Fibroblast of gingiva (primary cell): Measurements from ENCODE around the gene GPRC6A.
A peak's percentile ranks its signal among the peaks of the same experiment; 100 is the strongest.
"Not testable (repeated sequence)": the region's sequence is repeated elsewhere in the genome, so short reads cannot be mapped to it uniquely, and the experiment has no call there.

ENCODE experiments used
- DNase-seq: peaks from one replicate; pipeline ENCODE4 v3.0.0-alpha.2; 2011; ENCODE audit warnings: low read depth

Gene GPRC6A, protein sequence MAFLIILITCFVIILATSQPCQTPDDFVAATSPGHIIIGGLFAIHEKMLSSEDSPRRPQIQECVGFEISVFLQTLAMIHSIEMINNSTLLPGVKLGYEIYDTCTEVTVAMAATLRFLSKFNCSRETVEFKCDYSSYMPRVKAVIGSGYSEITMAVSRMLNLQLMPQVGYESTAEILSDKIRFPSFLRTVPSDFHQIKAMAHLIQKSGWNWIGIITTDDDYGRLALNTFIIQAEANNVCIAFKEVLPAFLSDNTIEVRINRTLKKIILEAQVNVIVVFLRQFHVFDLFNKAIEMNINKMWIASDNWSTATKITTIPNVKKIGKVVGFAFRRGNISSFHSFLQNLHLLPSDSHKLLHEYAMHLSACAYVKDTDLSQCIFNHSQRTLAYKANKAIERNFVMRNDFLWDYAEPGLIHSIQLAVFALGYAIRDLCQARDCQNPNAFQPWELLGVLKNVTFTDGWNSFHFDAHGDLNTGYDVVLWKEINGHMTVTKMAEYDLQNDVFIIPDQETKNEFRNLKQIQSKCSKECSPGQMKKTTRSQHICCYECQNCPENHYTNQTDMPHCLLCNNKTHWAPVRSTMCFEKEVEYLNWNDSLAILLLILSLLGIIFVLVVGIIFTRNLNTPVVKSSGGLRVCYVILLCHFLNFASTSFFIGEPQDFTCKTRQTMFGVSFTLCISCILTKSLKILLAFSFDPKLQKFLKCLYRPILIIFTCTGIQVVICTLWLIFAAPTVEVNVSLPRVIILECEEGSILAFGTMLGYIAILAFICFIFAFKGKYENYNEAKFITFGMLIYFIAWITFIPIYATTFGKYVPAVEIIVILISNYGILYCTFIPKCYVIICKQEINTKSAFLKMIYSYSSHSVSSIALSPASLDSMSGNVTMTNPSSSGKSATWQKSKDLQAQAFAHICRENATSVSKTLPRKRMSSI

DNA sequence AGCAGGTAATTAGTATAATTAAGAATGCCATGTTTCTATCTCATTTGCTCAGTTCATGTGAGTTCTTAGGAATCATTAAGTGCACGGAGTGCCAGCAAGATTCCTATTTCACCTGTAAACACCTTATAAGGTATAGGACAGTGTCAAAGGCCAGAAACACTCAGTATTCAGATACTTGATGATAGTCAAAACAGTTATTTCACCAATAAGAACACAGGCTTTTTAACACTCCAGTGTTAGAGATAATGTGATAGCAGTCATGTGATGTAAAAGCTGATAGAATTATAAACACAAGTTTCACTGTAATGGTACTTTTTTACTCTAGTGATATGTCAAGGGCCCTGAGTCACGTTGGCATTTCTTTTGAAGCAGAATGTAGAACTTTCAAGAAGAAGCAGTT is at the start of gene GPRC6A:
Gene GPRC6A (minus strand): TSS at position 101 of the 400 bp plus-strand sequence. CDS start 70 bp downstream, at position 31.
- DNase-seq, result no peak

DNA sequence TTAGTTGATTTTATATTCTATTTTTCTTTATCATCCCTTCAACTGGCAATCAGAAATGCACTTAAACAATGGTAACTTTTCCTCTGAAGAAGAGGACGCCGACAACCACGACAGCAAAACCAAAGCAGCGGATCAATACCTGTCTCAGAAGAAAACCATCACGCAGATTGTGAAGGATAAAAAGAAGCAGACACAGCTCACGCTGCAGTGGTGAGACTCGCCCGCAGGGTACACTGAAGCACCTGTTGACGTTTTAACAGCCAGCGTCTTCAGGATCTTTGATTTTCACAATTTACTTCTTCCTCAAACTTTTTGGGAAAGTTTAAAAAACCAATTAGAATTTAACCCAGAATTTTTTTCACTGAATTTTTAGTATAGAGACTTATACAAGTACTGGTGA is 48.9 kb upstream of the GPRC6A start:
- no peak for DNase-seq

DNA sequence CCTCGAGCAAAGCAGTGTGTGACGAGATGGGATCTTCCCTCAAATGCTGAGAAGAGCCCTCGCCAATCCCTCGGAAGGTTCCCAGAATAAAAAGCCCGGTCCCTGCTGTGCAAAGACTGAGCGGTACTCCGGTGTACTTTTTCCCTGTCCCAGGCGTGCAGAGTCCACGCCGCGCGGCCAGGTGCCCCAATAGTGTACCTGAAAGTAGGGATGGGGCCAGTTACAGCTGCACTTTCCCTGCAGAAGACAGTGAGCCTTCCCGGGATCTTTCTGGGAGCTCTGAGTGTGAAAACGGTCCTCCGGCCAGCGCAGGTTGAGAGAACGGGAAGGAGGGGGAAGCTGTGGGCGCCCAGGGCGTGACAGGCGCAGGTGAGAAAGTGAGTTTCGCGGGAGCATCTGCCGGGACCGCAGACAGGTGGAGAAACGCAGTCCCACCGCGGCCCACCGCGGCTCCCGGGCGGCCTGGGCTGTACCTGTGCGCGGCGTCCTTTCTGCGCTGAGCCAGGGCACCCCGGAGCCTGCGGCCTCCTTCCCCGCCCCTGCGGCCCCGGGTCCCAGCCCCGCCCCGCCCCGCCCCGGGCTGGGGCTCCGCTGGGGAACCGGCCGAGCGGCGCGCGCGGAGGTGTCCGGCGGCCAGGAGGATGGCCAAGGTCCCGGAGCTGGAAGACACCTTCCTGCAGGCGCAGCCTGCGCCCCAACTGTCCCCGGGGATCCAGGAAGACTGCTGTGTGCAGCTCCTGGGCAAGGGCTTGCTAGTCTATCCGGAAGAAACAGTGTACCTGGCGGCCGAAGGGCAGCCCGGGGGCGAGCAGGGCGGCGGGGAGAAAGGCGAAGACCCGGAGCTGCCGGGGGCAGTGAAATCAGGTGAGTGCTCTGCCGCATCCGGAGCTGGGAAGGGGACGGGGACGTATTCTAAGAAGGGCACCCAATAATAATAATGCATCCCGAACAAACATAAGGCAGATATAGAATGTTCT is 48.0 kb upstream of the GPRC6A start, which contains the start of gene RFX6:
Gene RFX6 (plus strand): TSS at position 608 of the 977 bp plus-strand sequence. CDS start 34 bp downstream, at position 642.
- DNase-seq, result no peak

DNA sequence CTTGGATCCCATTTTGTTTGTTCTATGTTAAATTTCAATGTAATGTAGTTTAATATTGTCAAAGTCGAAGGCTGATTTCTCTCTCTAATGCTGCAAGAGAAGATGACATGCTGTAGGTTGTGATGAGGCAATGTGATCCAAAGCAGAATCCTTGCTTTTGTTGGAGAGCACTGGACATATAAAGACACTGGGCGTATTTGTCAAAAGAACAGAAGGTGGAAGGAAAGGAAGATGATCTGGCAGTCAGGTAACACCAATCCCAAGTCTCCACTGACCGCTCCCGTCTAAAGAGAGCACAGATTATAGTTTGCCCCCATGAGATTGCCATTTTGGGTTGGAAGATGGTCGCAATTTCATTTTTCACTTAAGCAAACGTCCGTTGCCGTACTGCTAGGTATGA is 47.2 kb upstream of the GPRC6A start:
- DNase-seq, result no peak

DNA sequence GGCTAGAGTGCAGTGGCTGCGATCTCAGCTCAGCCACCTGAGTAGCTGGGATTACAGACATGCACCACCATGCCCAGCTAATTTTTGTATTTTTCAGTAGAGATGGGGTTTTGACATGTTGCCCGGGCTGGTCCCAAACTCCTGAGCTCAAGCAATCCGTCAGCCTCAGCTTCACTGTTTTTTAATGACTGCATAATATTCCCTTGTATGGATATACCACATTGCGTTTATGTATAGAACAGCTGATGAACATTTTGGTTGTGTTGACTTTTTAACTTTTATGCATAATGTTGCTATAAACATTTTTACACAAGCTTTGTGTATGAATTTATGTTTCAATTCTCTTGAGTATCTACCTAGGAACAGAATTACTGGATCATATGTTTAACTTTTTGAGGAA is 43.9 kb upstream of the GPRC6A start:
- no peak for DNase-seq

DNA sequence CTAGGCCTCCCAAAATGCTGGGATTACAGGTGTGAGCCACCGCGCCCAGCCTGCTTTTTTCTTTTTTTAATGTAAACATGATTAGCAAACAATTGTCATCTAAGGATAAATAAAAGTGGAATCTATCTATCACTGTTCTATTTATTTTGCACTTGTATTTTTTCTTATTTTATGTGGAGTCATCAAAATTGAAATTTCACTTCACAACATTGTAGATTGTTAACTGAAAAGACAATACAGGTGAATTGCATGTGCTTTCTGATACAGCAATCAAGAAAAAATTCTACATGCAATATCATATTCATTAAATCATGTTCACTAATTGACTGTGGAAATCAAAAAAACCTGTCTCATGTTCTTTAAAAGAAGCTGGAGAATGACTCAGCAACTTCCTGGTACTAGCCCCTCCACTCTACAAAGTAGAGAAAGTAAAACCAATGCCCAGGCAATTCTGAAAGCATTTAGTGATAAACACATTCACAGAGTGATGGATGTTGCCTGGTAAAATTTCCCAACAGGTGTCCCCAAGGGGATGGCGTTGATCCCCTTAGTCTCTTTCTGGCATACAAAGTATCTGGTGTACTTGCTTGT is 37.5 kb upstream of the GPRC6A start:
- DNase-seq, result no peak

DNA sequence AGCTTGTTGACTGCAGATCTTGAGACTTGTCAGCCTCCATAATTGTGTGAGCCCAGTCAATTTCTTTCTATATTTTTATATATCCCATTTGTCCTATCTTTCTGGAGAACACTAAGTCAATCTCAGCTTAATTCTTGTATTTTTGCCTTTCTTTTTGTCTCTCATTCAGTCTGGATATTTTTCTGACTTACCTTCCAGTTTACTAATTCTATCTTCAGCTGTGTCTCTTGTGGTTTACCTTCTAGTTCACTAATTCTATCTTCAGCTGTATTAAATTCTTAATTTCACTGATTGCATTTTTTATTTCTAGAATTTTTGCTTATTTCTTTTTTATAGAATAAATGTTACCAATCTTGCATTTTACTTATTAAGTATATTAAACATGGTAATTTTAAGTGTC is 30.4 kb upstream of the GPRC6A start:
- DNase-seq, result no peak

DNA sequence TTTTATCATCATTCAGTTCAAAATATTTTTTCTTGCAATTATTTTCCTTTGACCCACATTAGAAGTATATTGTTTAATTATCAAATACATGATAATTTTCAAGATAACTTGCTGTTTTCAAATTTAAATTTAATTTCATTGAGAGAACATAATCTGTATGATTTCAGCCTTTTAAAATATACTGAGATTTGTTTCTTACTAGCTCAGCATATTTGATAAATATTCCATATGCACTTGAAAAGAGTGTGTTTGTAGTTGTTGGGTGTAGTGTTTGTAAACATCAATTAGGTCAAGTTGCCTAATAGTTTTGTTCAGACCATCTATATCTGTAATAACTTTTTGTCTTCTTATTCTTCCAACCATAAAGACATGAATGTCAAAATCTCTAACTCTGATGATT is 29.2 kb upstream of the GPRC6A start:
- DNase-seq, result no peak

DNA sequence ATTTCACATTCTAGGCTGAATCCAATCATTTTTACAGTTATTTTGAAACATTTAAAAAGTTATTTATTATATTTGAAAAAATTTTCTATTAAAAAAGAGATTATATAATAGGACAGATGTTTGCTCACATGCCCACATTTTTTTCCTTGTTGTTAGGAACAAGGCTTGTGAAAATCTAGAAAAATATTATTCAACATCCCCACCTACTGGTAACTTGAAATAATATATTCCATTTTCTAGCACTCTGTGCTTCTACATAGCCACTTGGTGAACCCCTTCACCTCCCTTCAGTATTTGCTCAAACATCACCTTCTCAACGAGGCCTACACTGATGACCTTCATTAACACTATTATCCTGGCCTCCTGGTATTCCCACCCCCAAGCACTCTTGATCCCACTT is 18.3 kb upstream of the GPRC6A start:
- peak; percentile 25 for DNase-seq

DNA sequence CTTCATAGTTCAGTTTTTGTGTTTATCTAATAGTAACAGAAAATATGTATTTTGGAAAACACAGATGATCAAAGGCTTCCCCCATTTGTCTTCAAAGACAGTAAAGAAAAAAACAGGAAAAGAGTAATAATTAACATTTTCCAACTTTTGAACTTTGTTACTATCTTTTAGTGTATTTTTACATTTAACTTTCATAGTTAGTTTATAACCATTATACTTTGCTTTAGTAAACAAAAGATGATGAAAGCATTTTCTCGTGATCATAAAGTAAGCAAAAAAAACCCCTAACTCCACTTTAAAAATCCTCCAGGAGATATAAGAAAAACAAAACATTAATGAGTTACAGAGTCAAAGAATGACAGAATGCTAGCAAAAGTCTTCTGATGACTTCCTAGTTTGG is 13.6 kb upstream of the GPRC6A start:
- no peak for DNase-seq

DNA sequence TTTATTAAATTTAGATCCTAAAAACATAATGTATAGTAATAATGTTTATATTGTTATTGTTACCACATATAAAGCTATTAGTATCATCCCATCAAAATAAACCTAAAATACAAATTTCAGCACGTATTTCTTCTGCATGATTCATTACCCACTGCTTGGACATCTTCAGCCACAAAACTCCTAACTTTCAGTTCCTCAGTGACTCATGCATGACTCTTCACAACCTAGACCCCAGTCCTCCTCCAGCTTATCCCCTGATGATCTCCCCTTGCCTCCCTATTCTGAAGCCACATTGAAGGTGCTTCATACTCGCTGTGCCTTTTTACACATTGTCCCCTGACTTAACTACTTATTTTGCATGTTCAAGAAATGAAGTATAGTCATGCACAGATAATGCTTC is 11.2 kb upstream of the GPRC6A start:
- no peak for DNase-seq

DNA sequence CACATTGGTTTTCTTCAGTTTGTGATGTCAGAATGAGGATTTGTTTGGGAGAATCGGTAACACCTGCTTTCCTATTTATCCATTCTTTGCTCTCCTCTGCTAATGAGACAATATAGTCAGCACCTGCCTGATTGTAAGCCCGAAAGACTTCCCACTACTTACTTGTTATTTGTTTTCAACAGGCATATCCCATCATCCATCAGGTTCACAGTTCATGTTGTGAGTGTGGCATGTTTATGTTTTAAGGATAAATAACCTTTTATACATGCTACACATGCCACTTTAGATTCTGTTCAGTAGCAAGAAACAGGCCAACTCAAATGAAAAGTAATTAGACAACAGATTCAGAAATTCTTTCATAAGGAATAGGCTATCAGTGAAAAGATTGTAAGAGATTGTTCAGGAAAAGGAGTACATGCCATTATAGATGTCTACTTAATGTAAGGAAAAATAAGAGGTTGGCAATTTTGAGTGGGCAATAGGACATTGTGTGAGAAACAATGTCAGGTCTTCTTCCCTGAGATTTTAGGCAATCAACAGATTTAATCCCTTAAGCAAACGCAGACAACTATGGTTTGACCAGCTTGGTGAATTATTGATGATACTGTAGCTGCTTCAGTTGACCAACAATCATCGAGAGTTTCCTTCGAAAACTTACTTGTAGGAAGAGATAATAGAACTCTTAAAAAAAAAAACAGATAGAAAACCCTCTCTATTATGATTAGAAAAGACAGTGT is 7.9 kb upstream of the GPRC6A start:
- no peak for DNase-seq

DNA sequence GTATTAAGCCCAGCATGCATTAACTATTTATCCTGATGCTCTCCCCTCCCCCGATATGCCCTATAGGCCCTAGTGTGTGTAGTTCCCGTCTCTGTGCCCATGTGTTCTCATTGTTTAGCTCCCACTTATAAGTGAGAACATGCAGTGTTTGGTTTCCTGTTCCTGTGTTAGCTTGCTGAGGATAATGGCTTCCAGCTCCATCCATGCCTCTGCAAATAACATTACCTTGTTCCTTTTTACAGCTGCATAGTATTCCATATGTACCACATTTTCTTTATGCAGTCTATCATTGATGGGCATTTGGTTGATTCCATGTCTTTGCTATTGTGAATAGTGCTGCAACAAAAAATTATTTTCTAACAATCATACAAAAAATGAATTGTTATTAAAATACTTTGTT is 5.6 kb upstream of the GPRC6A start:
- DNase-seq, result not testable (repeated sequence)

DNA sequence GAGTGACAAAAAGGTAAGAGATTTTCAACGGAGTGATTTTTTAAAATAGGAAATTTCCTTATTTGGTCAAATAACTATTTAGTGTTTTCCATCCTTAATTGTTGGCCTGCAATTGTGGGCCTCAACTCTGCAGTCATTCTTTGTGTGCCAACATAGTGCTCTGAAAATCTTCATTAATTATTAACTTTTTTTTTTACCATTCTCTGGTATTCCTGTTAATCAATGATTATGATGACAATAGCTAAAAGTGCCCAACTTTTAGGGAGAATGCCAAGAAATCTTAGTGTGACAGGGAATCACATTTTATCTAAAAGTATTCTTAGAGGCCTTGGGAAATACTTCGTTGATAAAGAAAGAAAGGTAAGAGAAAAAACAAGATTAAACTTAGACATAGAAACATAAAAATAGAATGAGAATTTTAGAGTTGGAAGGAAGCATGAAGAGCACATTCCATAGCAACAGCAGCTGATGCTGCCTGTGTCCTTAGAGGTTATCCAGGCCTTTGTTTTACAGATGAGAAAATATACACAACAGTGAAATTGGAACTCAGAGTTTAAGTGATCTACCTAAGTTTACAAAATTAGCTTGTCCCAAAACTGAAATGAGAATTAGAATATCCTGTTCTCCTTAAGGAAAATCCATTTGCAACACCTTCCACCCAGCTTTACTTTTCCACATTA is 1.2 kb downstream of the GPRC6A start:
- no peak for DNase-seq

DNA sequence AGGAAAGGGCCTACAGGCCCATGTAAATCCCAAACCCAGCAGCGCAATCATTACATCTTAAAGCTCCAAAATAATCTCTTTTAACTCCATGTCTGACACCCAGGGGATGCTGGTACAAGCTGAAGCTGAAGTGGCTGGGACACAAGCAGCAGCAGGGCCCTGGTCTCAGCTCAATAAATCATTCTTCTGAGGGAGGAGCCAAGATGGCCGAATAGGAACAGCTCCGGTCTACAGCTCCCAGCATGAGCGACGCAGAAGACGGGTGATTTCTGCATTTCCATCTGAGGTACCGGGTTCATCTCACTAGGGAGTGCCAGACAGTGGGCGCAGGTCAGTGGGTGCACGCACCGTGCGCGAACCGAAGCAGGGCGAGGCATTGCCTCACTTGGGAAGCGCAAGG is 12.5 kb downstream of the GPRC6A start:
- not testable (repeated sequence) for DNase-seq

DNA sequence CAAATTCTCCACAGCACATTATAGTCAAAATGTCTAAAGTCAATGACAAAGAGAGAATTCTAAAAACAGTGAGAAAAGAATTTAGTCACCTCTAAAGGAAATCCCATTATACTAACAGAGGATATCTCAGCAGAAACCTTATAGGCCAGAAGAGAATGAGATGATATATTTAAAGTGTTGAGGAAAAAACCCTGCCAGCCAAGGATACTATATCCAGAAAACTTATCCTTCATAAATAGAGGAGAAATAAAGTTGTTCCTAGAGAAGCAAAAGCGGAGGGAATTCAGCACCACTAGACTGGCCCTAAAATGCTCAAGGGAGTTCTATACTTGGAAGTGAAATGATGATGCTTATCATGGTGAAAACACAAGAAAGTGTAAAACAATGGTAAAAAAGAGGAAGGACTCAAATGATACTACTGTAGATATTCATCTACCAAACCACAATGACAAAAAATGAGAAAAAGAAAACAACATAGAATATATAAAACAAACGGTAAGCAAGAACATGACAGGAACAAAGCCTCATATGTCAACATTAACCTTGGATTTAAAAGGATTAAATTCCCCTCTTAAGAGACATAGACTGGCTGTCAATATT is 16.7 kb downstream of the GPRC6A start:
- no peak for DNase-seq

DNA sequence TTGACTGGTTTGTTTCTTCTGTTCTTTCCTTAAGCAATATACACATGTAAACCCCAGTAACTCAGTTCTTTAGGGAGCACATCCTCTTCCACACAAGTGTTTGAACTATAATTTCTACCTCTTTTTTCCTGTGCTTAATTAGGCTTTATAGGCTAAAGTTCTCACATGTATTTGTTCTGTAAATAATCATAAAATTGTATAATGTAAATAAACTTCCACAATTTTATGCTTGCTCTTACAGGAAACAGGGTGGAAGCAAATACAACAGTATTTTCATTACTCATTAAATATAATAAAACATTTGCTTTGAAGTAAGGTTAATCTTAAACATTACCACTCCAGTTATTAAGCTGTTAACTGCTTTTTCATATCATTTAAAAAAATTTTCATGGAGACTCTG is 26.9 kb downstream of the GPRC6A start:
- no peak for DNase-seq

DNA sequence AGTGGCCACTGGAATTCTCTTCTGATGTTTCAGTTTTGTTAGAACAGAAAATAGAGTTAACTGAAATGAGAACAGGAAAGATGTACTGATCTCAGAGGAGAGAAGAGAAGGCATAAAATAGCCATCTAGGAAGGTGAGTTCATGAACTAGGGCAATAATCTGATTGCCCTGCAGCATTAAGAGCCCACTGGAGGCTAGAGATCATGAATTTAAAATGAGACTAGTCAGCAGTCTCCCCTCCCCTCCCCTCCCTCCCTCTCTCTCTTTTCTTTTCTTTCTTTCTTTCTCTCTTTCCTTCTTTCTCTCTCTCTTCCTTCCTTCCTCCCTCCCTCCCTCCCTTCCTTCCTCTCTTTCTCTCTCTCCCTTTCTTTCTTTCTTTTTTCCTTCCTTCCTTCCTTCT is 28.9 kb downstream of the GPRC6A start:
- DNase-seq, result no peak

DNA sequence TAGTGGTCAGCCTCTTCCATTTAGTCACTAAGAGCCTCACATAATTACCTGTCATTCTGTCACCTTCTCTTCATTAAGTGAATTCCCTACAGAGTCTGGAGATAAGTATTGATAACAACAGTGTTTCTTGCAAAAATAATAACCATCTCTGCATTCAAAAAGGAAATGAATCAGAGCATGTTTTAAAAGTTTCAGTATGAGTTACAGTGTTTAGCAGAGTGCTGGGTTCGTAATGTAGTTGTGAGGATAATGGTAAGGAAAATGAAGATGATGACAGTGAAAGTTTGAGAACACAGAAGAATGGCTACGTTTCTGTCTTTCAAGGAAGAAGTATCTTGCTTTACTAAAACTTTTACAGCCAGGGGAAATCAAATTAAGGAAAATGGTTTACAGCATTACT is 31.3 kb downstream of the GPRC6A start:
- no peak for DNase-seq

DNA sequence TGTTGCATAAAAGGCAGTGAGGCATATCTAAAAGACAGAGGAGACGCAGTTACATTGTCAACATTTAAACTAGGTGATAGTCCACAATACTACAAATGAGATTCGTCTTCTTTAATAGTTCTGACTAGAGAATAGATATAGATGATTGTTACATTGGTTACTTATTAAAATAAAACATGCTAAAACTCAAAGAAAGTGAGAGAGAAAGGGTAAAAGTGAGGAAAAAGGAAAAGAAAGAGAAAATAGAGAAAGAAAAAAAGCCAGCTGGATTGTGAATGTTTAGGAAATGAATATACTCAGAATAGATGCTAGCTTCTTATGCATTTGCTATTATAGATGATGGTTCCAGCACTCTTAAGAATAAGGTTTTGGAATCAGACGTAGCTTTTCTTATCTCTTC is 35.7 kb downstream of the GPRC6A start:
- no peak for DNase-seq
